Hematopoietic multipotent progenitor cell treated with erythropoietin and hydrocortisone succinate and interleukin-3 and kit ligand, for 8 days (in vitro differentiated cells): ENCODE measurements around the gene SPNS3.

Experiments
- DNase-seq: peaks from one replicate; pipeline ENCODE4 v3.0.0-alpha.2; 2015

The SPNS3 gene

GRCh38 chr17:4427505-4427904 lies 6.2 kb upstream of the SPNS3 start:
- no peak for DNase-seq

GRCh38 chr17:4436381-4436780 lies 2.6 kb downstream of the SPNS3 start:
- no peak for DNase-seq

- DNase-seq: no peak
Measured at GRCh38 chr17:4436846-4437245, 3.1 kb downstream of the SPNS3 start.

- no peak for DNase-seq
Measured at GRCh38 chr17:4438162-4438944, 4.6 kb downstream of the SPNS3 start.

GRCh38 chr17:4440021-4440420 lies 6.3 kb downstream of the SPNS3 start:
- DNase-seq: no peak

- DNase-seq: peak; percentile 26
Measured at GRCh38 chr17:4440690-4441686, 7.2 kb downstream of the SPNS3 start.

- no peak for DNase-seq
Measured at GRCh38 chr17:4442582-4442981, 8.8 kb downstream of the SPNS3 start.

- no peak for DNase-seq
Measured at GRCh38 chr17:4443476-4443875, 9.7 kb downstream of the SPNS3 start.

GRCh38 chr17:4444782-4445473 lies 11.2 kb downstream of the SPNS3 start:
- peak; percentile 94 for DNase-seq

- no peak for DNase-seq
Measured at GRCh38 chr17:4445731-4446130, 12.0 kb downstream of the SPNS3 start.

- DNase-seq: no peak
Measured at GRCh38 chr17:4446326-4447071, 12.8 kb downstream of the SPNS3 start.

GRCh38 chr17:4448197-4448980 lies 14.6 kb downstream of the SPNS3 start:
- no peak for DNase-seq

GRCh38 chr17:4449736-4450135 lies 16.0 kb downstream of the SPNS3 start:
- no peak for DNase-seq

- no peak for DNase-seq
Measured at GRCh38 chr17:4450710-4451316, 17.1 kb downstream of the SPNS3 start.

- DNase-seq: no peak
Measured at GRCh38 chr17:4453812-4454591, 20.3 kb downstream of the SPNS3 start.

- no peak for DNase-seq
Measured at GRCh38 chr17:4460661-4461060, 26.9 kb downstream of the SPNS3 start.

- DNase-seq: no peak
Measured at GRCh38 chr17:4463818-4464476, 30.2 kb downstream of the SPNS3 start.

GRCh38 chr17:4465786-4466185 lies 32.0 kb downstream of the SPNS3 start:
- no peak for DNase-seq

GRCh38 chr17:4467287-4467686 lies 33.5 kb downstream of the SPNS3 start:
- no peak for DNase-seq

- DNase-seq: no peak
Measured at GRCh38 chr17:4469552-4469951, 35.8 kb downstream of the SPNS3 start.
